ENCODE data around the gene ZMPSTE24. TPM values are rescaled to one million over a fixed set of nuclear protein-coding genes. Genes with fewer than 3 reads are reported as not detected.

Gene ZMPSTE24
- total and polyA plus RNA-seq, 10 of the 15 experiments (the other 5 are each of a cell fraction or from before 2014, with no cell fraction given): 21.5 to 84.4 (median 43.6) TPM

- TF ChIP-seq BCL11A (IDR thresholded peaks at IDR 0.05; ENCODE audit: low read depth, low read length) (peak; percentile 26; the same call in 1 of the 2 replicates), RAD21 (IDR thresholded peaks at IDR 0.05; ENCODE audit: insufficient read depth, low read depth, low read length) (0 out of 2 replicates have a peak, but pooled peaks have one; percentile 1), SUZ12 (IDR thresholded peaks at IDR 0.05; ENCODE audit: unreplicated experiment) (no peak), NFIC (IDR thresholded peaks at IDR 0.05; ENCODE audit: low read depth, low read length) (peak; percentile 33; the same call in 1 of the 2 replicates)
- TF ChIP-seq, protein P1, sequence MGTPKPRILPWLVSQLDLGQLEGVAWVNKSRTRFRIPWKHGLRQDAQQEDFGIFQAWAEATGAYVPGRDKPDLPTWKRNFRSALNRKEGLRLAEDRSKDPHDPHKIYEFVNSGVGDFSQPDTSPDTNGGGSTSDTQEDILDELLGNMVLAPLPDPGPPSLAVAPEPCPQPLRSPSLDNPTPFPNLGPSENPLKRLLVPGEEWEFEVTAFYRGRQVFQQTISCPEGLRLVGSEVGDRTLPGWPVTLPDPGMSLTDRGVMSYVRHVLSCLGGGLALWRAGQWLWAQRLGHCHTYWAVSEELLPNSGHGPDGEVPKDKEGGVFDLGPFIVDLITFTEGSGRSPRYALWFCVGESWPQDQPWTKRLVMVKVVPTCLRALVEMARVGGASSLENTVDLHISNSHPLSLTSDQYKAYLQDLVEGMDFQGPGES (IDR thresholded peaks at IDR 0.05): no peak
Observed at GRCh38 chr1:40313329-40313957, 55.4 kb downstream of the ZMPSTE24 start (continued).

DNA sequence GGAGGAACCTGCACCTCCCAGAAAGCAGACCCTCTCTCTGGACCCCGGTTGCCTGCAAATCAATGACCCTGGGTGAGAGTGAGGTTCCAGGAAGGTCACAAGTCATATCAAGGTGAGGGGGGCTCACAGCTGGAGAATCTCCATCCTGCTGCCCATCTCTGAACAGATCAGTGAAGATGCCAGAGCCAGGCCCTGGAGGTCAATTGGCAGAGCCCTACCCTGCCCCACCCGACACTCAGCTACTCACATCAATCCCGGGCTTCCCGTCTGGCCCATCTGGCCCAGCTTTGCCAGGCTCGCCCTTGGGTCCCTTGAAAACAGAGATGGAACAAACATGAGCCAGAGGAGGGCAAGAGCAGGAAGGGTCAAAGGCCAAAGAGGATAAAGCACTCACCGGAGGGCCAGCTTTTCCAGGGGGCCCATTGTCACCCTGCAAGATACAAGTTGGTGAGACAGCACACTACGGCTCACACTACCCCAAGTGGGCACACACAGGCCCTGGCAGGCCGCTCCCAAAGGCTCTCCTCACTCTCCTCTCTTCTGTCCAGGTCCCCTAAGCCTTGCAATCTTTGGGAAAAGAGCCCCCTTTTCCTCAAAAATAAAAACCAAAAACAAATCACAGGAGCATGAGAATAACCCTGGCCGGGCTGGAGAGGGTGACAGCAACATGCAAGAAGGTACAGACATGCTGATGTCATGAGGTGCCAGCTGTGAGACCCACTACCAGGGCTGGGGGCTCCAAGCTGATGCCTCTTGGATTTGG, 56.1 kb downstream of the ZMPSTE24 start:
- no peak overlapping the region; the same call in 1 of the 2 replicates for H2AFZ ChIP-seq (ENCODE audit: control insufficient read depth, low read depth, low read length)
- H4K20me1 ChIP-seq (ENCODE audit: control insufficient read depth, insufficient read depth): no peaks in the 10 kb centered on the region
- ChIA-PET RAD21 (ENCODE audit: unreplicated experiment) (interaction anchor here (0.6 to 6.0 kb wide), 17 partner anchors 22 to 358 kb away, joined by 3 to 81 read pairs (median 6); partner anchors contain the start of gene RLF), POLR2A (interaction anchor here (0.6 to 4.2 kb wide), 17 partner anchors 23 to 170 kb away, joined by 3 to 21 read pairs (median 4); partner anchors contain the start of gene SMAP2), SMC1A (ENCODE audit: uncharacterized antibody, unreplicated experiment) (interaction anchor here (0.6 to 9.0 kb wide), 25 partner anchors 10 to 169 kb away, joined by 3 to 84 read pairs (median 4); no protein-coding TSS in a partner anchor), CTCF (interaction anchor here (0.6 to 10.0 kb wide), 37 partner anchors 16 to 256 kb away, joined by 3 to 170 read pairs (median 5); partner anchors contain the start of gene ZMPSTE24)
- no peak overlapping the region for H3K9ac ChIP-seq (ENCODE audit: control insufficient read depth, insufficient read depth, low read length)
- 90% methylated on average over 9 of the region's 9 CpGs for WGBS (ENCODE audit: insufficient coverage, insufficient replicate concordance, low lambda C conversion rate, missing lambda C conversion rate)
- H3K27ac ChIP-seq (ENCODE audit: control insufficient read depth, insufficient read depth): no peak overlapping the region
- no peaks in the 10 kb centered on the region for H3K9me3 ChIP-seq (replicated peaks; ENCODE audit: control insufficient read depth, insufficient read depth, low read length)
- intact Hi-C loops (cut with micrococcal nuclease; ENCODE audit: unreplicated experiment) (loop anchor here (2.0 kb wide), 2 partner anchors 153 to 161 kb away; partner anchors contain the start of gene RLF), in situ Hi-C loops (cut with MboI) (no loop called here)
- no peak for TF ChIP-seq FOXM1 (IDR thresholded peaks at IDR 0.05; ENCODE audit: low read depth, low read length)
- no peak for TF ChIP-seq TARDBP (IDR thresholded peaks at IDR 0.05; ENCODE audit: borderline replicate concordance)
- TF ChIP-seq BHLHE40 (IDR thresholded peaks at IDR 0.05; ENCODE audit: borderline replicate concordance in 1 of 2, low read depth in 2 of 2, low read length in 1 of 2): no peak
- TF ChIP-seq NFIC (IDR thresholded peaks at IDR 0.05; ENCODE audit: low read depth, low read length): 0 out of 2 replicates have a peak, but pooled peaks have one; percentile 4
- no peak for TF ChIP-seq CBX3 (IDR thresholded peaks at IDR 0.05; ENCODE audit: borderline replicate concordance, low read depth)
- TF ChIP-seq MEF2A (IDR thresholded peaks at IDR 0.05; ENCODE audit: insufficient read depth, low read depth, low read length): no peak
- no peaks in the 10 kb centered on the region; a peak in 2 of 4 replicates for H3K36me3 ChIP-seq (ENCODE audit: control insufficient read depth in 2 of 2, insufficient read depth in 2 of 2, low read length in 1 of 2)
- H3K4me1 ChIP-seq (ENCODE audit: control insufficient read depth, insufficient read depth, low read length): peaks cover 41% of the 10 kb centered on the region
- H3K4me3 ChIP-seq: no peak overlapping the region
- H3K27me3 ChIP-seq (replicated peaks in 1 of 2; ENCODE audit: control insufficient read depth in 2 of 2, insufficient read depth in 2 of 2, low read length in 1 of 2): peaks cover 4 to 9% of the 10 kb centered on the region in 2 experiments; a peak in 3 of 4 replicates
- ATAC-seq (no peak), DNase-seq (ENCODE audit: low read depth, low spot score) (no peak), FAIRE-seq (no peak)
- H3K4me2 ChIP-seq (ENCODE audit: control insufficient read depth, insufficient read depth): peak overlapping the region; percentile 93
- no TSS peak for BruUV-seq (replicated peaks)
- peaks cover 5% of the 10 kb centered on the region for H3K79me2 ChIP-seq (ENCODE audit: control insufficient read depth, insufficient read depth, low read length)
